Erythroblast (primary cell): Measurements from ENCODE around the gene CDRT4.
"Not testable (repeated sequence)": the region's sequence is repeated elsewhere in the genome, so short reads cannot be mapped to it uniquely, and the experiment has no call there.

Source experiments
- DNase-seq, 2 experiments: peaks; one replicate each; lab custom pipeline; 2025; lab: John Stamatoyannopoulos, UW
- GATA1 ChIP-seq: IDR thresholded peaks from 2 replicates; pipeline ENCODE4 v1.6.1; 2011; ENCODE audit warnings: low read depth, mild to moderate bottlenecking, control low read depth, low read length, moderate library complexity
- POLR2A ChIP-seq: IDR thresholded peaks from 2 replicates; pipeline ENCODE4 v1.6.1; 2011; ENCODE audit warnings: mild to moderate bottlenecking, low read length

The CDRT4 gene

DNA sequence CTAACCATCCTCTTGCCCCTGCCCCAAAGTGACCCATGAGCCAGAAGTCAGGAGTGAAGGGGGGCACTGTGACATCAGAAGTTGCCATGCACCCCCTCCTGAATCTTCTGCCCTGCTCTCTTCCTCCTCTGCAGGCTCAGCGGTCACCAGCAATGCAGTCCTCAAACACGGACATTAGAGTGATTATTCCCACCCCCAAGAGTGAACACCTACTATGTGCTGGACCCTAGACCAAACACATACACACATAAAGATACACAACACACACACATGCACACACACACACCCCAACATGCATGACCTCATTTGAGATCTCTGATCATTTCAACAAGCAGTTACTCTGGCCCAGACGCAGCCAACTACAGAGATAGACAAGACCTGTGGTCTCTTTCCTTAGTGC is at the start of gene CDRT4:
TSS of gene CDRT4 (minus strand) at position 30 of the 400 bp plus-strand sequence. CDS start 27,383 bp downstream, outside the sequence.
- TF ChIP-seq POLR2A (no peak), GATA1 (no peak)
- no peak for DNase-seq

DNA sequence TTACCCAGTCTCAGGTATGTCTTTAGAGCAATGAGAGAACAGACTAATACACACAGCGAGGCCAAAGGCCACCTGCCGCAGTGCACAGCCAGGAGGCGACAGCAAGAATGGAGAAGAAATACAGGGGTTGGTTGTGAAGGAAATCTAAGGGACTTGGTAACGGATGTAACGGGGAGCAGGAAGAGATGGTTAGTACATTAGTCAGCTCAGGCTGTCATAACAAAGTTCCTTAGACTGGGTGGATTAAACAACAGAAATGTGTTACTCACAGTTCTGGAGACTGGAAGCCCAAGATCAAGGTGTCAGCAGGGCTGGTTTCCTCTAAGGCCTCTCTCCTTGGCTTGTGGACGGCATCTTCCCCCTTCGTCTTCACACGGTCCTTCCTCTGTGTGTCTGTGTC is 48.7 kb upstream of the CDRT4 start:
- no peak for DNase-seq
- TF ChIP-seq GATA1 (no peak), POLR2A (no peak)

DNA sequence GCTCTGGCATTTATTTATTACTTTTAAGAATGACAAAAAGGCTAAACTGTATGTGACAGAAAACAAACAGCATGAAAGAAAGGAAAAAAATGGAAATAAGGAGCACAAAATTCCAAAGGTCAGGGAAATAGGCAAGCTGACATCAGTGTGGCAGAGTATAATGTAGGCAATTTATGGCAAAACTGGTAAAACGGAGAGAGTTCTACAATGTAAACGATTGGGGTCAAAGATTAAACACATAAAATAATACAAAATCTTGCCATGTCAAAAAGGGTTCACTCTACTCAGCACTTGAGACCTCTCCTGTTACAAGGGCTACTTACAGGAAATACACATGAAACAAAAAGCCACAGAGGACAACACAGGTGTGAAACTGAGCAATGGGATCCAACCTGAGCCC is 47.0 kb upstream of the CDRT4 start:
- DNase-seq = no peak
- TF ChIP-seq GATA1 (no peak), POLR2A (no peak)

DNA sequence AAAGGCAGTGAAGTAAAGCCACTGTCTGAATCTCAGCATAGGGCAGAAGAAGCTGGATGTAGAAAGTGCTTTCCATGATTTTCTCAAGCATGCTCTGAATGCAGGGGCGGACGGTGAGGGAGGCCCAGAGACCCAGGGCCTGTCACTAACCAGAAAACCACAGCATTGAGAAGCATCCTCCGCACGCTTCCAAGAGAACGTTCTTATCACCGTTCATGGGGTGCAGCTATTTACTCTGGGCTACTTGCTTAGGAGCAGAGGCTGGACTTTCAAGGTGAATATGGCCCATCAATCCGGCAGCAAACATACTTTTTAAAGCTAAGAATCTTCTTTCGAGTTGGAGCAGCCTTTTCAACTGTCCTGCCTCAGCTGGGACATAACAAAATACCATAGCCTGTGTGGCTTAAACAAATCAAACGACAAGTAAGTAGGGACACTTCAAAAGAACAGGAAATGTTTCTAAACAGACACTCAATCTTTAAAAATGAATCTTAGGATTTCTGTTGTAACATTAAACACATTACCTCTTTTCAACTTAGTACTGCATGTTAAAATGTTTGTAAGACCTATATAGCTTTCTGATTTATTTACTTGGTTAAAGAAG is 46.5 kb upstream of the CDRT4 start:
- no peak for TF ChIP-seq POLR2A
- TF ChIP-seq GATA1 = no peak
- DNase-seq = no peak

DNA sequence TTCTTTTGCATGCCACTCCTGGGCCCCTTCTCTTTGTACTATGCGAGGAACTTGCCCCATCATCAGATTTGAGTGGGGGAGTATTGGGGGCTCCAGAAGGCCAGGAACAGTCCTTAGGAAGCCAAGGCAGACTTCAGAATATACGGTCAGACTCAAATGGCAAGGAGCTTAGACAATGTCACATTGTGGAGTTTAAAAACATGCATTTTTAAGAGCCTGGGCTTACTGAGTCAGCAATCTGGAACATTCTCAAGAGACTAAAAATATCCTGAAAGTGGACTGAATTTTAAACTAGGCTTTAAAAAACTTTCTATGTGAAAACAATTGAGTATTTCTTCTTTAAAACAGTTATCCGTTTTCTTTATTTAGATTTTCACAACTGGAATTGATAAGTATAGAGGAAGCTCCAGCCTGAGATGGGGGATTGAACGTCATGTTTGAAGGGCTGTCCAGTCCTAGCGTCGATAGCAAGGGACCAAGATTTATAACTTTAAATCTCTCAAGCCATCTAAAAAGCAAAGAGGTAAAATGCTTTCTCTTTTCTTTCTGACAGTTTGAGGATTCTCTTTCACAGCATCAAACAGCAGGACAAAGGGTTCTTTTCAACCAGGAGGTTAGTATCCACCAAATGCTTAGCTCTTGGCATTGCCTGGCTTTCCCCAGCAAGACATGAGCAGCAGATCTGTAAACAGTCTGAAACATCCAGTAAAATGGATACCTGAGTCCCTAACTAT is 45.8 kb upstream of the CDRT4 start:
- TF ChIP-seq POLR2A (no peak), GATA1 (no peak)
- no peak for DNase-seq

DNA sequence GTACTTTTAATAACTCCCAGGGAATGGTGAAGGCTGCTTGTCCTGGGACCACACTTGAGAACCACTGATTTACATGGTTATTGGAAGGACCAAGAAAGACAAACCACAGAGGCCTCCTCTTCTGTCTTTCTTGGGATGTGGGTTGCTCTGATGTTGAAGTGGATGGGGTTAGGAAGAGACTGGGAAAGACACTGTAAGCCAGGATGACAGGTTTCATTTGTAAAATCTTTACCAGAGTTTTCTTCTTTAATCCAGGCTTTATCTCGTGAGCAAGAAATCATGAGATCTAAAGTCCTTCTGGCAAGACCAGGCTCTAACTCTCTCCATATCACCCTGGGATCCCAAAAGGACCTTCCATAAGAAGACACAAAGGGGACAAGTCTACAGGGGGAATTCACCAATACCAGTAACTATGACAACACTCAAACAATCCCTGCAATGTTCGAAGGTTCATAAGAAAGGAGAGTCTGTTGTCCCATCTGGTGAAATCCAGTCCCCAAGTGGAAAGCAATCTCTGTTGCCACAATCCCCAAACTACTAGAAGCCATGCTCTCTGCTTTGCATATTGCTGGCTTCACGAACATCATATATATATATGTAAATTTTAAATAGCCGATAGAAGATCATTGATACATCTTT is 44.8 kb upstream of the CDRT4 start:
- TF ChIP-seq GATA1 = no peak
- no peak for TF ChIP-seq POLR2A
- no peak for DNase-seq

DNA sequence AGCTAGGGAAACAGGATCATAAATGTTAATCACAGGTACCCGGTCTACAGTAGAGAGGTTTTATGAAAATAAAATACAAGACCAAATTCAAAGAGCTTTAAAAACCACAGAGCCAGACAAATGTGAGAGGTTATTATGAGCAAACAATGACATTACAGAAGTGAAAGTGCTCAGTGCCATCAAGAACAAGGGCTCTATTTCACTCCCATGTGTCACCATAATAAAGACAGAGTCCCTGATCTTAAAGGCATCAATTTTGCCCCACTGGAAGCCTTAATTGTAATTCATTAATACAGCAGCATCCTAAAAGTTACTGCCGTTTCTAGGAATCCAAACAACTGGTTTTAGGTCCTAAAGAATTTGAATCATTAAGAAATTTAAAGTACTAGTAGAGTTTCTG is 43.7 kb upstream of the CDRT4 start:
- DNase-seq = no peak
- TF ChIP-seq POLR2A = no peak
- no peak for TF ChIP-seq GATA1

DNA sequence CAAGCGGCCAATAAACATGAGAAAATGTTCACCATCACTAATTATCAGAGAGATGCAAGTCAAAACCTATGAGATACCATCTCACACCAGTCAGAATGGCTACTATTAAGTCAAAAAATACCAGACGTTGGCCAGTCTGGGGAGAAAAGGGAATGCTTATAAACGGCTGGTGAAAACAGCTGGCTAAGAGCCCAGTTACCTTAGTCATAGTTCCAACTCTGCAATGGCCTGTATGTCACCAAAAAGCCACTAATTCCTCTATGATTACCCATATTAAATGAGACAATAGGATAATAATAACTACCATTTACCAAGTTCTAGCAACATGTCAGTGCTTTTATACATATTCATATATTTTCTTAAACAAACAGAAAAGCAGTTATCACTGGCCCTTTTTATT is 42.9 kb upstream of the CDRT4 start:
- TF ChIP-seq POLR2A (no peak), GATA1 (no peak)
- DNase-seq = peak in 1 of 2 experiments; percentile 26

DNA sequence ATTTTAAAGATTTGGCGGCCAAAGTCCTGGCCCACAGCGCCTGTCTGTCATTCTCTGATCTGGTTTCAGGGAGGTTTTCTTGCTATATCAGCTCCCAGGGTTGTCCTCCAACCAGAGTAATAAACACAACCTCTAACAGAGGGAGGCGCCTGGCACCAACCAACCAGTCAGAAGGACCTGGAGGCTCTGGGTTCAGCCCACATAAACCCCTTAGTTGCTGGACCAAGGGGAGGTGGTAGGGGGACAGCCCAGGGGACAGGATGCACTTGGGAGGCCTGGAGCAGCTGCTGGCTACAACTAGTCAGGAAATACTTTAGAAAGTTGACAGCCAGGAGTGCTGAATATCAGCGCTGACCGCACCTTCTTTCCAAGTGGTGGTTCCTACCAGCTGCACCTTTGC is 41.7 kb upstream of the CDRT4 start:
- DNase-seq = no peak
- TF ChIP-seq POLR2A = no peak
- no peak for TF ChIP-seq GATA1

DNA sequence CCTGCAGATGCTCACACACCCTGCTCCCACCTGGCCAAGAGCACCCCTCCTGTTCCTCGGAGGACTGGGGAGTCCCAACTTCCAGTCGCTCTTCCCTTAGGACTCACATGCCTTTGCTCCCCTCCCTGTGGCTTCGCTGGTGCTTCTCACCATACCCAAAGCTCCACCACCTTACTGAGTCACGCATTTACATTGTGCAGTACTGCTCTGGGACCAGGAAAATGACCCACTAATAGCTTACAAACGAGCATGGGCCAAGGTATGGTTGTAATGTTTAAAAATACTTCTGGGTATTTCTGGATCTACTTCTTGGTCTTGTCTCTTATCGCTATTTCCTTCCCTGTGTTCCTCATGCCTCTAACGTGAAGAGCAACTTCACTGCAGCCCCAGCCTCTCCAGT is 41.0 kb upstream of the CDRT4 start:
- no peak for TF ChIP-seq POLR2A
- no peak for TF ChIP-seq GATA1

DNA sequence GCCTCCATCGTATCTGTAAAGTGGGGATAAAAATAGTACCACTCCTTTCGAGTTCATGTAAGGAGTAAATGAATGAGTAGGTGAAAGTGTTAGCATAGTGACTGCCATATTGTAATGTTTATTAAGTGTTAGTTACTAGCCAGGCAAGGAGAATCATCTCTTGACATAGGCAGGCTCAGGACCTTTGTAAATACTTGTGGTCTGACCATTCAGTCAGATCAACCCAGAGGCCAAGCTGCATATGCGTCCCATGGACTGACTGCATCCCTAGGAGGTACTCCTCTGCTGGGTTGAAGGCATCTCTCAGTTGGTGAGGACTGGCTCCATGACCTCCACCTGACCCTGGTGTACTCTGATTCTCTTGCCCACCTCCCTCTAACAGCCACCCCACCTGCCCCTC is 40.5 kb upstream of the CDRT4 start:
- TF ChIP-seq POLR2A (no peak), GATA1 (no peak)
- DNase-seq = no peak

More for the DNA sequence above, 41.0 kb upstream of the CDRT4 start:
- no peak for DNase-seq

DNA sequence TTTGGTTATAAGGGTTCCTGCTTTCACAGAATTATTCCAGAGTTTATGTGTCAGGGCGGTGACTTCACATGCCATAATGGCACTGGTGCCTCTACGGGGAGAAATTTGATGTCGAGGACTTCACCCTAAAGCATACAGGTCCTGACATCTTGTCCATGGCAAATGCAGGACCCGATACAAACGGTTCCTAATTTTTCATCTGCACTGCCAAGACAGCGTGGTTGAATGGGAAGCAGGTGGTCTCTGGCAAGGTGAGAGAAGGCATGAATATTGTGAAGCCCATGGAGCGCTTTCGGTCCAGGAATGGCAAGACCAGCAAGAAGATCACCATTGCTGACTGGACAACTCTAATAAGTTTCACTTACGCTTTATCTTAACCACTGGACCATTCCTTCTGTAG is 39.6 kb upstream of the CDRT4 start:
- TF ChIP-seq POLR2A = no peak
- TF ChIP-seq GATA1 = no peak
- no peak for DNase-seq

DNA sequence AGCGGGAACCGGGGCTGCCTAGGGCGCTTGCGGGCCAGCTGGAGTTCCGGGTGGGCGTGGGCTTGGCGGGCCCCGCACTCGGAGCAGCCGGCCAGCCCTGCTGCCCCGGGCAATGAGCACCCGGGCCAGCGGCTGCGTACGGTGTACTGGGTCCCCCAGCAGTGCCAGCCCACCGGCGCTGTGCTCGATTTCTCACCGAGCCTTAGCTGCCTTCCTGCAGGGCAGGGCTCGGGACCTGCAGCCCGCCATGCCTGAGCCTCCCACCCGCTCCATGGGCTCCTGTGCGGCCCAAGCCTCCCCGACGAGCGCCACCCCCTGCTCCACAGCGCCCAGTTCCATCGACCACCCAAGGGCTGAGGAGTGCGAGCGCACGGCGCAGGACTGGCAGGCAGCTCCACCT is 38.3 kb upstream of the CDRT4 start:
- not testable (repeated sequence) for DNase-seq

DNA sequence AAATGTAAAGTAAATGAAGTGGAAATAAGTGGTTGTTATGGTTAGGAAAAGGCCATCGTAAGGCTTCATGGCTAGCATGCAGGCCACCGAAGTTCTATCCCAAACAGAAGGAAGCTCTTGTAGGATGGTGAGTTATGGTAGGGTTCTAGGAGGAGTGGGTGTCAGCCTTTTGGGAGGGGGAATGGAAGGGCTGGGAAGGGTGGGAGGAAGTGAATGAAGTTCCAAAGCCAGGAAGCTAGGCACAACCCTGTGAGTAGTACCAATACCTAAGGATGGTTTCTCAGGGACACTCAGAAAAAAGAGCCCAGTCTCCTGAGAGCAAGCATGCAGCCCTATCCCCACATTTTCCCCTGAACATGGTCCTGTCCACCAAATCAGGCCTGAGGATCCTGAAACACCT is 36.3 kb upstream of the CDRT4 start:
- TF ChIP-seq GATA1 (no peak), POLR2A (no peak)
- no peak for DNase-seq
